ENCODE results near the gene CFHR4. TPM values are rescaled to one million over a fixed set of nuclear protein-coding genes. Genes with fewer than 3 reads are reported as not detected.
"Not testable (repeated sequence)": the region's sequence is repeated elsewhere in the genome, so short reads cannot be mapped to it uniquely, and the experiment has no call there.

The CFHR4 gene
- total and polyA plus RNA-seq, 4 donors, result 30.3 to 124 (median 67.8) TPM

- H3K4me3 ChIP-seq (ENCODE audit: low read depth in 1 of 3, low read length in 3 of 3); H3K9me3 ChIP-seq (ENCODE audit: control insufficient read depth in 4 of 4, low read length in 3 of 4); DNase-seq (ENCODE audit: low spot score); H3K4me1 ChIP-seq (ENCODE audit: control insufficient read depth in 4 of 4, insufficient read depth in 4 of 4, low read length in 3 of 4); H3K9ac ChIP-seq (ENCODE audit: low read depth in 1 of 2, low read length in 2 of 2); H3K36me3 ChIP-seq (ENCODE audit: control insufficient read depth in 4 of 4, insufficient read depth in 3 of 4, low read depth in 1 of 4, low read length in 3 of 4); H3K27me3 ChIP-seq (ENCODE audit: control insufficient read depth in 4 of 4, insufficient read depth in 4 of 4, low read length in 3 of 4): not testable (repeated sequence)
- H3K27ac ChIP-seq (ENCODE audit: low read depth in 1 of 2, low read length in 2 of 2), result peak overlapping the region; percentile 28 to 31
- WGBS, result 32% methylated on average over 2 of the region's 4 CpGs
- TF ChIP-seq RXRA (IDR thresholded peaks at IDR 0.05), result peak in 1 of 2 donors; percentile 14
- TF ChIP-seq HNF4A (conservative IDR thresholded peaks at IDR 0.05), result peak; percentile 51 to 71
- TF ChIP-seq SP1 (IDR thresholded peaks at IDR 0.05), result peak; percentile 55
- peak; percentile 32 for TF ChIP-seq HNF4G (IDR thresholded peaks at IDR 0.05)
Observed at GRCh38 chr1:196849613-196850492, 38.0 kb upstream of the CFHR4 start.

DNA sequence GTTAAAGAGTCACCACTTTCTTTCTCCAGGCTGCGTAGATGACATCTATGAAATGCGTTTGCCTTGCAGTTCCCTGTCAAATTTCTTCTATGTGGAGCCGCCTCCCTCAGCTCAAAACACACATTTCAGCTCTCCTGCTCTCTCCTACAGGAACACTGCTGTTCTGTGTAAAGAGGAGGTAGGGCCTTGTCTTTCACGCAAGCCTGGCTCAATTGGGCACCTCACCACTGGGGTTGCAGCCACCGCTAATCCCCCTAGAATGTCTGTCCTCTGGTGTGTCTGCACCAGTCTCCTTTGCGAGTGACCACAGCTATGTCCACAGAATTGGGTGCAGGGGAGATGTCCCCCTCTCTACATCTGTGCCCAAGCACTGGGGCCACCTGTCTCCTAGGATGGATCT, 31.8 kb upstream of the CFHR4 start:
- no peak for DNase-seq (ENCODE audit: low spot score)
- Histone ChIP-seq H3K27me3 (ENCODE audit: control insufficient read depth in 4 of 4, insufficient read depth in 4 of 4, low read length in 3 of 4) (no peaks in the 10 kb centered on the region), H3K4me3 (ENCODE audit: low read depth in 1 of 3, low read length in 3 of 3) (no peak overlapping the region), H3K4me1 (ENCODE audit: control insufficient read depth in 4 of 4, insufficient read depth in 4 of 4, low read length in 3 of 4) (no peaks in the 10 kb centered on the region), H3K9me3 (ENCODE audit: control insufficient read depth in 4 of 4, low read length in 3 of 4) (no peaks in the 10 kb centered on the region), H3K36me3 (ENCODE audit: control insufficient read depth in 4 of 4, insufficient read depth in 3 of 4, low read depth in 1 of 4, low read length in 3 of 4) (no peaks in the 10 kb centered on the region), H3K27ac (ENCODE audit: low read depth in 1 of 2, low read length in 2 of 2) (no peak overlapping the region), H3K9ac (ENCODE audit: low read depth in 1 of 2, low read length in 2 of 2) (no peak overlapping the region)
- TF ChIP-seq JUND (IDR thresholded peaks at IDR 0.05) (no peak), FOXA1 (IDR thresholded peaks at IDR 0.05) (no peak), NR2F2 (IDR thresholded peaks at IDR 0.05) (no peak), SP1 (IDR thresholded peaks at IDR 0.05) (no peak), YY1 (IDR thresholded peaks at IDR 0.05) (no peak), RXRA (IDR thresholded peaks at IDR 0.05) (no peak), ZBTB33 (IDR thresholded peaks at IDR 0.05) (no peak)
- WGBS, result 90% methylated on average over 6 of the region's 6 CpGs

DNA sequence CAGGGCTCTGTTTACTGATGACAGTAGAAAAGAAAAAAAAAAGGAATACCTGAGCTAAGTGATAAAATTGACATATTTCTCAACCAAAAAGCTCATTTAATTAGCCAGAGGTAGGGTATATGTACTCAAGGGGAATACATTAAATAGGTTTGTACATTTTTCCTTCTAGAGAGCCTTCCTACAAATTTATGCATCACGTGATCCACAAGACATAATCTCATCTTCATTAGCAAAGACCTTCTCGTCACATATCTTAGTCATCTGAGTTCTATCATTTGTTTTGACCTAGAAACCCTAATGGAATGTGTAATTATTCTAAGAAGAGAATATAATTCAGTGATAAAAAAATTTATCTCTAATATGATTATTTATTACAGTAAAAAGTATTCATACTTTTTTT, 30.7 kb upstream of the CFHR4 start:
- Histone ChIP-seq H3K9me3 (ENCODE audit: control insufficient read depth in 4 of 4, low read length in 3 of 4) (no peaks in the 10 kb centered on the region), H3K4me3 (ENCODE audit: low read depth in 1 of 3, low read length in 3 of 3) (no peak overlapping the region), H3K4me1 (ENCODE audit: control insufficient read depth in 4 of 4, insufficient read depth in 4 of 4, low read length in 3 of 4) (no peaks in the 10 kb centered on the region), H3K36me3 (ENCODE audit: control insufficient read depth in 4 of 4, insufficient read depth in 3 of 4, low read depth in 1 of 4, low read length in 3 of 4) (no peaks in the 10 kb centered on the region), H3K27me3 (ENCODE audit: control insufficient read depth in 4 of 4, insufficient read depth in 4 of 4, low read length in 3 of 4) (no peaks in the 10 kb centered on the region), H3K27ac (ENCODE audit: low read depth in 1 of 2, low read length in 2 of 2) (no peak overlapping the region), H3K9ac (ENCODE audit: low read depth in 1 of 2, low read length in 2 of 2) (no peak overlapping the region)
- no peak for DNase-seq (ENCODE audit: low spot score)
- TF ChIP-seq HNF4G (IDR thresholded peaks at IDR 0.05) (no peak), RAD21 (IDR thresholded peaks at IDR 0.05) (no peak), ZBTB33 (IDR thresholded peaks at IDR 0.05) (no peak), GABPA (IDR thresholded peaks at IDR 0.05 in 1 of 2, conservative IDR thresholded peaks at IDR 0.05 in 1 of 2) (no peak), CTCF (IDR thresholded peaks at IDR 0.05; ENCODE audit: low read depth, low read length, missing input control) (no peak), NR2F2 (IDR thresholded peaks at IDR 0.05) (no peak), FOXA1 (IDR thresholded peaks at IDR 0.05) (no peak), HNF4A (conservative IDR thresholded peaks at IDR 0.05) (no peak), ATF3 (IDR thresholded peaks at IDR 0.05) (no peak), JUND (IDR thresholded peaks at IDR 0.05) (no peak), TAF1 (conservative IDR thresholded peaks at IDR 0.05) (no peak), FOXA2 (IDR thresholded peaks at IDR 0.05) (no peak), RXRA (IDR thresholded peaks at IDR 0.05) (no peak), SP1 (IDR thresholded peaks at IDR 0.05) (no peak), EGR1 (IDR thresholded peaks at IDR 0.05; ENCODE audit: low read depth in 2 of 2) (no peak)
- TF ChIP-seq, protein P1, sequence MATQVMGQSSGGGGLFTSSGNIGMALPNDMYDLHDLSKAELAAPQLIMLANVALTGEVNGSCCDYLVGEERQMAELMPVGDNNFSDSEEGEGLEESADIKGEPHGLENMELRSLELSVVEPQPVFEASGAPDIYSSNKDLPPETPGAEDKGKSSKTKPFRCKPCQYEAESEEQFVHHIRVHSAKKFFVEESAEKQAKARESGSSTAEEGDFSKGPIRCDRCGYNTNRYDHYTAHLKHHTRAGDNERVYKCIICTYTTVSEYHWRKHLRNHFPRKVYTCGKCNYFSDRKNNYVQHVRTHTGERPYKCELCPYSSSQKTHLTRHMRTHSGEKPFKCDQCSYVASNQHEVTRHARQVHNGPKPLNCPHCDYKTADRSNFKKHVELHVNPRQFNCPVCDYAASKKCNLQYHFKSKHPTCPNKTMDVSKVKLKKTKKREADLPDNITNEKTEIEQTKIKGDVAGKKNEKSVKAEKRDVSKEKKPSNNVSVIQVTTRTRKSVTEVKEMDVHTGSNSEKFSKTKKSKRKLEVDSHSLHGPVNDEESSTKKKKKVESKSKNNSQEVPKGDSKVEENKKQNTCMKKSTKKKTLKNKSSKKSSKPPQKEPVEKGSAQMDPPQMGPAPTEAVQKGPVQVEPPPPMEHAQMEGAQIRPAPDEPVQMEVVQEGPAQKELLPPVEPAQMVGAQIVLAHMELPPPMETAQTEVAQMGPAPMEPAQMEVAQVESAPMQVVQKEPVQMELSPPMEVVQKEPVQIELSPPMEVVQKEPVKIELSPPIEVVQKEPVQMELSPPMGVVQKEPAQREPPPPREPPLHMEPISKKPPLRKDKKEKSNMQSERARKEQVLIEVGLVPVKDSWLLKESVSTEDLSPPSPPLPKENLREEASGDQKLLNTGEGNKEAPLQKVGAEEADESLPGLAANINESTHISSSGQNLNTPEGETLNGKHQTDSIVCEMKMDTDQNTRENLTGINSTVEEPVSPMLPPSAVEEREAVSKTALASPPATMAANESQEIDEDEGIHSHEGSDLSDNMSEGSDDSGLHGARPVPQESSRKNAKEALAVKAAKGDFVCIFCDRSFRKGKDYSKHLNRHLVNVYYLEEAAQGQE (IDR thresholded peaks at IDR 0.05), result no peak
- 88% methylated on average over 2 of the region's 2 CpGs for WGBS

Measured in liver (tissue), 9 donors.